Esophagus squamous epithelium (tissue), 5 donors: ENCODE measurements around the gene LPP. TPM values are rescaled to one million over a fixed set of nuclear protein-coding genes. Genes with fewer than 3 reads are reported as not detected.

Experiments used
- DNase-seq: peaks from one replicate; lab custom pipeline; 2025; lab: John Stamatoyannopoulos, UW
- H3K27ac ChIP-seq, 4 donors: fragments of 200-600 bp; sonication (generic); one replicate each; pipeline ENCODE4 v1.5.1; 2016 to 2019; ENCODE audit warnings: mild to moderate bottlenecking in 1 of 4
- H3K27me3 ChIP-seq, 4 donors: fragments of 200-600 bp; sonication (generic); 1 replicate in 3 of 4; 2 replicates in 1 of 4; pipeline versions ENCODE4 v1.5.1 to v1.6.0; 2017 to 2021; ENCODE audit warnings: antibody characterized with exemption in 1 of 4
- H3K36me3 ChIP-seq, 3 donors: fragments of 200-600 bp; sonication (generic); one replicate each; pipeline ENCODE4 v1.5.1; 2016 to 2019
- H3K4me1 ChIP-seq, 3 donors: fragments of 200-600 bp; sonication (generic); one replicate each; pipeline ENCODE4 v1.5.1; 2017 to 2019
- H3K4me3 ChIP-seq, 4 donors: fragments of 200-600 bp; sonication (generic); 1 replicate in 3 of 4; 2 replicates in 1 of 4; pipeline ENCODE4 v1.5.1; 2016 to 2019; ENCODE audit warnings: mild to moderate bottlenecking in 2 of 4, moderate library complexity in 1 of 4
- H3K9me3 ChIP-seq, 3 donors: fragments of 200-600 bp; sonication (generic); one replicate each; pipeline ENCODE4 v1.5.1; 2016 to 2019
- CTCF ChIP-seq, 6 experiments: fragments of 450-650 bp in 4 of 6; fragments of 200-600 bp in 2 of 6; sonication (generic) in 2 of 6; IDR thresholded peaks; one replicate each; pipeline ENCODE4 v1.5.1; 2016 to 2019; ENCODE audit warnings: antibody characterized with exemption in 6 of 6, mild to moderate bottlenecking in 4 of 6, moderate library complexity in 4 of 6
- POLR2A ChIP-seq, 4 donors: fragments of 450-650 bp; IDR thresholded peaks; one replicate each; pipeline ENCODE4 v1.6.1; 2017; ENCODE audit warnings: antibody characterized with exemption in 4 of 4, mild to moderate bottlenecking in 4 of 4, moderate library complexity in 3 of 4
- WGBS, 2 donors: methylation state at CpG; one replicate each; pipeline ENCODE4 v1.1.5; 2018; 5-methylcytosine and 5-hydroxymethylcytosine counted together
- intact Hi-C: fragments of 100-400 bp; cut with DNase I; formaldehyde crosslinking; loops from one replicate; pipeline ENCODE4 v1.15.0; 2022
- total RNA-seq, 4 donors: library from RNA; depleted of rRNA; stranded (reverse); fragments of >200 nt; gene quantifications; one replicate each; pipeline ENCODE4 v1.1.0, GENCODE V29; 2016
- donor health status: DM: yes; HTN: yes; CAD: no.

LPP gene
- total RNA-seq, 4 donors from 2014 or later, result 41.4 to 369 (median 97.3) TPM

GRCh38 chr3:188574885-188575284 is 420.9 kb downstream of the LPP start:
- Histone ChIP-seq H3K36me3 (no peaks in the 10 kb centered on the region), H3K4me1 (peaks cover 0 to 17% (median 5%) of the 10 kb centered on the region in 3 donors), H3K27ac (peak overlapping the region in 1 of 4 donors; percentile 1), H3K27me3 (no peaks in the 10 kb centered on the region), H3K9me3 (no peaks in the 10 kb centered on the region), H3K4me3 (no peak overlapping the region)
- 79 to 83% methylated on average over 5 of the region's 5 CpGs for WGBS, 2 donors
- TF ChIP-seq POLR2A (IDR thresholded peaks at IDR 0.05) (no peak), CTCF (IDR thresholded peaks at IDR 0.05) (no peak)
- intact Hi-C loops, result no loop called here
- DNase-seq, result no peak

GRCh38 chr3:188575501-188575900 is 421.5 kb downstream of the LPP start:
- 94 to 98% methylated on average over 6 of the region's 6 CpGs for WGBS, 2 donors
- Histone ChIP-seq H3K27ac (no peak overlapping the region), H3K4me1 (peaks cover 0 to 17% (median 5%) of the 10 kb centered on the region in 3 donors), H3K36me3 (no peaks in the 10 kb centered on the region), H3K9me3 (no peaks in the 10 kb centered on the region), H3K27me3 (no peaks in the 10 kb centered on the region), H3K4me3 (no peak overlapping the region)
- intact Hi-C loops, result no loop called here
- TF ChIP-seq CTCF (IDR thresholded peaks at IDR 0.05) (no peak), POLR2A (IDR thresholded peaks at IDR 0.05) (no peak)
- DNase-seq, result no peak

- intact Hi-C loops, result no loop called here
- no peak for DNase-seq
- no peaks in the 10 kb centered on the region for H3K9me3 ChIP-seq
- peaks cover 0 to 21% (median 5%) of the 10 kb centered on the region in 3 donors for H3K4me1 ChIP-seq
- no peaks in the 10 kb centered on the region for H3K27me3 ChIP-seq
- TF ChIP-seq CTCF (IDR thresholded peaks at IDR 0.05) (no peak), POLR2A (IDR thresholded peaks at IDR 0.05) (no peak)
- no peak overlapping the region for H3K4me3 ChIP-seq
- H3K27ac ChIP-seq, result no peak overlapping the region
- 85 to 100% methylated on average over 1 of the region's 3 CpGs for WGBS, 2 donors
- H3K36me3 ChIP-seq, result no peaks in the 10 kb centered on the region
Observed at GRCh38 chr3:188577539-188577938, 423.6 kb downstream of the LPP start.

GRCh38 chr3:188578576-188579363 is 424.8 kb downstream of the LPP start:
- no peak for DNase-seq
- H3K9me3 ChIP-seq, result no peaks in the 10 kb centered on the region
- 25 to 34% methylated on average over 6 of the region's 6 CpGs for WGBS, 2 donors
- H3K4me1 ChIP-seq, result peaks cover 1 to 31% (median 14%) of the 10 kb centered on the region in 3 donors
- no peaks in the 10 kb centered on the region for H3K36me3 ChIP-seq
- intact Hi-C loops, result no loop called here
- H3K27me3 ChIP-seq, result no peaks in the 10 kb centered on the region
- TF ChIP-seq POLR2A (IDR thresholded peaks at IDR 0.05) (no peak), CTCF (IDR thresholded peaks at IDR 0.05) (no peak)
- H3K27ac ChIP-seq, result peak overlapping the region in 3 of 4 donors; percentile 47 to 80 (median 53)
- no peak overlapping the region for H3K4me3 ChIP-seq

GRCh38 chr3:188580223-188580622 is 426.3 kb downstream of the LPP start:
- Histone ChIP-seq H3K36me3 (no peaks in the 10 kb centered on the region), H3K4me3 (no peak overlapping the region), H3K27me3 (no peaks in the 10 kb centered on the region), H3K27ac (no peak overlapping the region), H3K9me3 (no peaks in the 10 kb centered on the region), H3K4me1 (peaks cover 8 to 46% (median 29%) of the 10 kb centered on the region in 3 donors)
- intact Hi-C loops, result no loop called here
- WGBS, 2 donors, result 56 to 59% methylated on average over 1 of the region's 1 CpG
- no peak for DNase-seq
- no peak for TF ChIP-seq CTCF (IDR thresholded peaks at IDR 0.05)
- TF ChIP-seq POLR2A (IDR thresholded peaks at IDR 0.05), result no peak
